ENCODE data around the gene GPR22. TPM values are rescaled to one million over a fixed set of nuclear protein-coding genes. Genes with fewer than 3 reads are reported as not detected.

The GPR22 gene
- total and polyA plus RNA-seq, 2 of the 8 experiments (the other 6 are each of a cell fraction or from before 2014, with no cell fraction given) = 0.02 TPM; not detected in 1

DNA sequence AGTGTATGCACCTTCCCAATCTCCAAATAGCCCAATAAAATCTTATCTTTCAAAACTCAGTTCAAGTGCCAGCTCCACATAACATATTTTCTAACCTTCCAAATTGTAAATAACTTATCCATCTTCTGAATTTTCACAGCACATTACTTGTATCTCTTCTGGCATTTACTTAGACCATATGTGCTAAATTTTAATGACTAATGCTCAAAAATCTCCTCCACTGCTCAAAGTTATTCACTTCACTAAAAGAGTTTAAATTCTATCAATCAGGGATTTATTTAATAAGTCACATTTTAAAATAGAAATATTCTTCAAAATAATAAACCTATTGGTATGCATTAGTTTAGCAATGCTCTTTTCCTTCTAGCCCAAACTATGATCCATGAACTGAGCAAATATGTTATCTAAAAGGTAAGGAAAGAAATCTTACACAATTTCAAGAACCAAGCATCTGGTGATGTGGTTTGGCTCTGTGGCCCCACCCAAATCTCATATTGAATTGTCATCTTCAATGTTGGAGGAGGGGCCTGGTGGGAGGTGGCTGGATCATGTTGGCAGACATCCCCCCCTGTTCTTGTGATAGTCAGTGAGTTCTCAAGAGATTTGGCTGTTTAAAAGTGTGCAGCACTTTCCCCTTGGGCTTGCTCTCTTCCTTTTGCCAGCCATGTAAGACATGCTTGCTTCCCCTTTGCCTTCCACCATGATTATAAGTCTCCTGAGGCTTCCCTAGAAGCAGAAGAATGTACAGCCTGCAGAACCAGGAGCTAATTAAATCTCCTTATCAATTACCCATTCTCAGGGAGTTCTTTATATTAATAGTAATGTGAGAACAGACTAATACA is 28.1 kb upstream of the GPR22 start:
- Histone ChIP-seq H4K20me1 (replicated peaks in 1 of 2; ENCODE audit: control insufficient read depth in 1 of 2, insufficient read depth in 2 of 2, low read length in 2 of 2) (no peaks in the 10 kb centered on the region), H3K4ac (replicated peaks; ENCODE audit: insufficient read length, low read depth, low read length) (no peak overlapping the region), H2AFZ (ENCODE audit: low read length) (no peak overlapping the region), H3K4me1 (replicated peaks in 1 of 4; ENCODE audit: control insufficient read depth in 3 of 4, insufficient read depth in 4 of 4, low read length in 3 of 4) (no peaks in the 10 kb centered on the region), H3K4me2 (ENCODE audit: insufficient read depth in 1 of 2, low read depth in 2 of 2, low read length in 2 of 2) (no peak overlapping the region), H2BK12ac (ENCODE audit: low read depth, low read length) (no peak overlapping the region), H3K23ac (ENCODE audit: insufficient read length) (no peak overlapping the region), H3K9me3 (ENCODE audit: insufficient read depth in 2 of 2, low read depth in 1 of 2, low read length in 1 of 2) (no peaks in the 10 kb centered on the region), H2BK15ac (ENCODE audit: low read length) (no peak overlapping the region), H2BK5ac (ENCODE audit: low read depth, low read length) (no peak overlapping the region), H2AK5ac (ENCODE audit: low read depth, low read length) (no peak overlapping the region), H2BK120ac (replicated peaks; ENCODE audit: low read depth, low read length) (no peak overlapping the region), H3K14ac (ENCODE audit: insufficient read length) (no peak overlapping the region), H4K5ac (ENCODE audit: insufficient read length, low read depth, low read length) (no peak overlapping the region), H3K79me1 (ENCODE audit: low read depth, low read length) (0 out of 2 replicates have a peak, but pooled peaks cover 2% of the 10 kb centered on the region), H3K79me2 (ENCODE audit: control insufficient read depth in 1 of 2, insufficient read depth in 2 of 2, low read length in 2 of 2) (no peaks in the 10 kb centered on the region), H3K9ac (replicated peaks in 1 of 4; ENCODE audit: extremely low read depth in 1 of 4, low read depth in 3 of 4, low read length in 3 of 4) (no peak overlapping the region), H3K36me3 (ENCODE audit: control insufficient read depth in 2 of 4, insufficient read depth in 4 of 4, low read length in 3 of 4) (no peaks in the 10 kb centered on the region), H3K23me2 (ENCODE audit: low read depth, low read length) (no peaks in the 10 kb centered on the region), H3K18ac (ENCODE audit: extremely low read depth, low read length) (no peak overlapping the region), H3K27me3 (replicated peaks in 1 of 4; ENCODE audit: control insufficient read depth in 3 of 4, extremely low read depth in 1 of 4, insufficient read depth in 3 of 4, low read length in 3 of 4) (no peaks in the 10 kb centered on the region), H4K8ac (ENCODE audit: extremely low read depth, insufficient read depth, low read length) (no peak overlapping the region), H3K27ac (ENCODE audit: low read depth, low read length) (no peak overlapping the region), H2BK20ac (ENCODE audit: low read length) (no peak overlapping the region), H3K56ac (replicated peaks; ENCODE audit: insufficient read length, low read depth, low read length) (no peak overlapping the region), H4K91ac (replicated peaks; ENCODE audit: insufficient read length, low read length) (no peak overlapping the region), H3K4me3 (ENCODE audit: extremely low read depth in 1 of 4, insufficient read depth in 2 of 4, low read depth in 3 of 4, low read length in 4 of 4) (no peak overlapping the region)
- TF ChIP-seq MAFK (IDR thresholded peaks at IDR 0.05; ENCODE audit: low read depth, low read length) (no peak), TAF1 (IDR thresholded peaks at IDR 0.05; ENCODE audit: low read depth, low read length) (no peak)
- CTCF ChIA-PET (ENCODE audit: partially characterized antibody) = interaction anchor here (1.4 kb wide), 1 partner anchor 22 kb away, joined by 4 read pairs; no protein-coding TSS in a partner anchor
- FAIRE-seq = no peak
- DNase-seq (ENCODE audit: low read depth in 1 of 2, low spot score in 2 of 2) = no peak
- POLR2A ChIA-PET (ENCODE audit: partially characterized antibody) = interaction anchor here (0.6 kb wide), 1 partner anchor 13 kb away, joined by 3 read pairs; no protein-coding TSS in a partner anchor

Data from H1 (cell line).